GM18951 (cell line): ENCODE results near the gene PPP1CB.
"Not testable (repeated sequence)": the region's sequence is repeated elsewhere in the genome, so short reads cannot be mapped to it uniquely, and the experiment has no call there.

Source experiments
- POLR2A ChIP-seq: IDR thresholded peaks from 4 replicates; pipeline ENCODE4 v1.6.1; 2011; ENCODE audit warnings: mild to moderate bottlenecking; ENCODE audit not compliant: insufficient read length, insufficient read depth; ENCODE audit errors: extremely low read depth
- in situ Hi-C: fragments of 300-500 bp; cut with MboI; formaldehyde crosslinking; loops from one replicate; pipeline ENCODE4 v1.12.0; 2022; ENCODE audit warnings: low sequenced_read_pairs, mixed read lengths, inconsistent platforms; ENCODE audit not compliant: unreplicated experiment

PPP1CB gene

GRCh38 chr2:28768952-28769351 lies 17.3 kb downstream of the PPP1CB start:
- in situ Hi-C loops = no loop called here
- no peak for TF ChIP-seq POLR2A

- TF ChIP-seq POLR2A = no peak
- in situ Hi-C loops = no loop called here
Observed at GRCh38 chr2:28772351-28772750, 20.7 kb downstream of the PPP1CB start.

- TF ChIP-seq POLR2A = no peak
- in situ Hi-C loops = no loop called here
Observed at GRCh38 chr2:28776471-28776870, 24.8 kb downstream of the PPP1CB start.

GRCh38 chr2:28778392-28778791 lies 26.8 kb downstream of the PPP1CB start:
- no peak for TF ChIP-seq POLR2A
- in situ Hi-C loops = no loop called here

- TF ChIP-seq POLR2A = no peak
- in situ Hi-C loops = no loop called here
Observed at GRCh38 chr2:28779001-28779400, 27.4 kb downstream of the PPP1CB start.

GRCh38 chr2:28780496-28780895 lies 28.9 kb downstream of the PPP1CB start:
- in situ Hi-C loops = no loop called here

GRCh38 chr2:28782423-28782822 lies 30.8 kb downstream of the PPP1CB start:
- in situ Hi-C loops = no loop called here
- TF ChIP-seq POLR2A = no peak

More at GRCh38 chr2:28780496-28780895, 28.9 kb downstream of the PPP1CB start:
- TF ChIP-seq POLR2A = no peak

- in situ Hi-C loops = not testable (repeated sequence)
Observed at GRCh38 chr2:28784570-28784969, 32.9 kb downstream of the PPP1CB start.

GRCh38 chr2:28796620-28797019 lies 45.0 kb downstream of the PPP1CB start:
- TF ChIP-seq POLR2A = no peak
- in situ Hi-C loops = no loop called here

- TF ChIP-seq POLR2A = no peak
- in situ Hi-C loops = no loop called here
Observed at GRCh38 chr2:28801726-28802125, 50.1 kb downstream of the PPP1CB start.

GRCh38 chr2:28802975-28803429 lies 51.4 kb downstream of the PPP1CB start:
- no peak for TF ChIP-seq POLR2A
- in situ Hi-C loops = no loop called here

- in situ Hi-C loops = no loop called here
- no peak for TF ChIP-seq POLR2A
Observed at GRCh38 chr2:28809927-28810326, 58.3 kb downstream of the PPP1CB start.

- in situ Hi-C loops = no loop called here
- TF ChIP-seq POLR2A = no peak
Observed at GRCh38 chr2:28810384-28811285, 59.0 kb downstream of the PPP1CB start, which contains the start of gene SPDYA. SPDYA (plus strand) TSS chr2:28810834; CDS start chr2:28816015, 5,181 bp downstream.

- TF ChIP-seq POLR2A = no peak
- in situ Hi-C loops = no loop called here
Observed at GRCh38 chr2:28818053-28818452, 66.4 kb downstream of the PPP1CB start.
